Pons (tissue), 1 donor: Measurements from ENCODE around the gene LIF.
A peak's percentile ranks its signal among the peaks of the same experiment; 100 is the strongest.

Experiments
- DNase-seq: peaks from one replicate; pipeline ENCODE4 v3.0.0-alpha.2; 2016; ENCODE audit warnings: low spot score

LIF gene

GRCh38 chr22:30245985-30246813 is at the start of gene LIF:
Gene LIF (minus strand): TSS chr22:30246759. CDS start chr22:30246695, 64 bp downstream.
- DNase-seq, result no peak

GRCh38 chr22:30296324-30296723 is 49.8 kb upstream of the LIF start:
- no peak for DNase-seq

GRCh38 chr22:30295576-30295975 is 49.0 kb upstream of the LIF start:
- no peak for DNase-seq

- DNase-seq, result no peak
These were observed 48.3 kb upstream of the LIF start for GRCh38 chr22:30294830-30295229.

GRCh38 chr22:30294066-30294465 is 47.5 kb upstream of the LIF start:
- DNase-seq, result no peak

- no peak for DNase-seq
These were observed 46.5 kb upstream of the LIF start for GRCh38 chr22:30293026-30293425.

- DNase-seq, result no peak
These were observed 45.8 kb upstream of the LIF start for GRCh38 chr22:30292069-30292970.

GRCh38 chr22:30291058-30291892 is 44.7 kb upstream of the LIF start:
- DNase-seq, result peak; percentile 88

GRCh38 chr22:30290342-30291057 is 43.9 kb upstream of the LIF start:
- no peak for DNase-seq

GRCh38 chr22:30289980-30290313 is 43.4 kb upstream of the LIF start:
- no peak for DNase-seq

GRCh38 chr22:30289141-30289979 is 42.8 kb upstream of the LIF start, which contains the start of gene CASTOR1:
Gene CASTOR1 (minus strand): TSS chr22:30289505. CDS start chr22:30289497, 8 bp downstream.
- DNase-seq, result peak; percentile 93

- DNase-seq, result no peak
These were observed 42.0 kb upstream of the LIF start for GRCh38 chr22:30288419-30289140.

GRCh38 chr22:30287648-30288418 is 41.3 kb upstream of the LIF start:
- DNase-seq, result peak; percentile 87

- DNase-seq, result no peak
These were observed 40.5 kb upstream of the LIF start for GRCh38 chr22:30286813-30287647.

- no peak for DNase-seq
These were observed 39.8 kb upstream of the LIF start for GRCh38 chr22:30286331-30286730.

- DNase-seq, result no peak
These were observed 39.3 kb upstream of the LIF start for GRCh38 chr22:30285846-30286200.

GRCh38 chr22:30285176-30285845 is 38.8 kb upstream of the LIF start:
- no peak for DNase-seq

GRCh38 chr22:30284666-30285065 is 38.1 kb upstream of the LIF start:
- no peak for DNase-seq
